HG03520 (cell line): ENCODE data around the gene EIF4G2.

Experiments used
- ATAC-seq: cut with Tn5 transposase; IDR thresholded peaks from one replicate; pipeline ENCODE4 v1.9.1; 2021; ENCODE audit warnings: mild to moderate bottlenecking, moderate library complexity; ENCODE audit not compliant: unreplicated experiment

The EIF4G2 gene

GRCh38 chr11:10809373-10810160 lies 841 bp upstream of the EIF4G2 start:
- peak; percentile 10 for ATAC-seq

- ATAC-seq, result no peak
Measured at GRCh38 chr11:10808235-10808552, 532 bp downstream of the EIF4G2 start.

- no peak for ATAC-seq
Measured at GRCh38 chr11:10807493-10808234, 1.1 kb downstream of the EIF4G2 start.

- no peak for ATAC-seq
Measured at GRCh38 chr11:10806206-10806605, 2.5 kb downstream of the EIF4G2 start.

- no peak for ATAC-seq
Measured at GRCh38 chr11:10805741-10806140, 3.0 kb downstream of the EIF4G2 start.

- ATAC-seq, result no peak
Measured at GRCh38 chr11:10803676-10804075, 5.0 kb downstream of the EIF4G2 start.

GRCh38 chr11:10800292-10800691 lies 8.4 kb downstream of the EIF4G2 start:
- ATAC-seq, result no peak

GRCh38 chr11:10798330-10798928 lies 10.3 kb downstream of the EIF4G2 start:
- no peak for ATAC-seq

- ATAC-seq, result no peak
Measured at GRCh38 chr11:10797531-10797930, 11.2 kb downstream of the EIF4G2 start.

- no peak for ATAC-seq
Measured at GRCh38 chr11:10797001-10797400, 11.7 kb downstream of the EIF4G2 start.

GRCh38 chr11:10796191-10796590 lies 12.5 kb downstream of the EIF4G2 start:
- ATAC-seq, result no peak

- ATAC-seq, result no peak
Measured at GRCh38 chr11:10793470-10794255, 15.1 kb downstream of the EIF4G2 start.

- no peak for ATAC-seq
Measured at GRCh38 chr11:10792385-10793068, 16.2 kb downstream of the EIF4G2 start.

- no peak for ATAC-seq
Measured at GRCh38 chr11:10786451-10786850, 22.3 kb downstream of the EIF4G2 start.

- no peak for ATAC-seq
Measured at GRCh38 chr11:10785146-10785474, 23.6 kb downstream of the EIF4G2 start.

GRCh38 chr11:10784232-10785145 lies 24.2 kb downstream of the EIF4G2 start:
- no peak for ATAC-seq

- no peak for ATAC-seq
Measured at GRCh38 chr11:10780040-10780439, 28.7 kb downstream of the EIF4G2 start.

- ATAC-seq, result no peak
Measured at GRCh38 chr11:10779086-10779485, 29.6 kb downstream of the EIF4G2 start.

- ATAC-seq, result no peak
Measured at GRCh38 chr11:10778217-10778970, 30.3 kb downstream of the EIF4G2 start.
